ENCODE measurements around the gene POFUT1. TPM values are rescaled to one million over a fixed set of nuclear protein-coding genes. Genes with fewer than 3 reads are reported as not detected.
A peak's percentile ranks its signal among the peaks of the same experiment; 100 is the strongest.

The POFUT1 gene
- polyA plus RNA-seq, 1 donor (not counting 4 experiments of a cell fraction or from before 2014, with no cell fraction given) = 25.1 TPM

DNA sequence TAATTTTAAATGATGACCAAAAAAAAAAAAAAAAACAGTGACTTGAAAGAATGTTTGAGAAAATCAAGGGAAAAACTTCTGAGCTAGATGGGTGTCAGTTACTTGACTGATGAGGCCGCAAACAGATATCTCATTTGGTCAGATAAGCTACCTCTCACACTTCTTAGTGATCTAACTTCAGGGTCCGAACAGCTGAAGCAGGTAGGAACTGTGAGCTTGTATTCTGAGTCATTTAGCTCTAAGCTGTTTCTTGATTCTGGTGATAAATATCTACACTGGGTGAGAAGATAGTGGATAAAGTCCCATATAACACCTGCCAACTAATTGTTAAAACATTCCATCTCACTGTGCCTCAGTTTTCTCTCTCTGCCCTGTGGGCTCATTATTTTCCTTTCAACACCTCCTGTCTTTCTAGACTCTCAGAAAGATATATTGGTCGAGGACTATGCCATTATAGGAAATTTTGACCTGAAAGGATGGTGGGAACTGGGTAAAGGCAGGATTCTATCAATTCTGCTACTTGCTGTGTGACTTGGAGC, 77.5 kb downstream of the POFUT1 start:
- H3K27ac ChIP-seq (ENCODE audit: control insufficient read depth, insufficient read depth, low read length) = no peak overlapping the region
- FAIRE-seq = no peak

DNA sequence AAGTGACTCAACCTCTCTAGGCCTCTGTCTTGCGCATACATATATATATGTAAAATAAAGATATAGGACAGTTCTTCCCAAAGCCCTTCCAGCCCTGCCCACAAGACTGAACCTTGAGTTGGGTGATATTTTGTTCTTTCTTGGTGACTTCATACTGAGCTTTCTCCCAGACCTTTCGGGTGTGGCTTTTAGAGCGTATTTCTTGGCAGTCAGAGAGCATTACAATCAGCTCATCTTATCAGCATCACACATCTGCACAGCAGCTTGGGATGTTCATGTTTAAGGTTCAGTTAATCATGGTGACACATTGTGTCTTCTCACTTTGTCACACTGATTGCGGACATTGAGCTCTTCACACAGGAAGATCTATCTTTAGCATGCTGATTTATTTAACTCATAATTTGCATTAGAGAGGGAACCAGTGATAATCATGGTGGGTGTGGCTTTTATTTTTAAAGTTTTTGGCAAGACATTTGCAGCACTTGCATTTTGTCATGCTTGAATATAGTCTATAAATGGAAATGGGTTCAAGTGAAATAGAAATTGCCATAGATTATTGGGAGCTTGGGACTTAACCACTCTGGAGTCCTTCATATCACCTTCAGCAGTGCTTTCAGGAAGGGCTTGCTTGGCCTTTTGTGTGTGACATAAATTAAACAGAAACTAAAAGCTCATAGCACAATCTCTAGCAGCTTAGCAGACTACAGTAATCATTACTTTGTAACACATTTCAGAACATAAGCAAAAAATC, 78.1 kb downstream of the POFUT1 start:
- peaks cover 11% of the 10 kb centered on the region for H3K4me1 ChIP-seq (ENCODE audit: control insufficient read depth, extremely low read depth, insufficient read depth, low read length)
- no peak for TF ChIP-seq EZH2 (IDR thresholded peaks at IDR 0.05; ENCODE audit: low read length)
- TF ChIP-seq, protein P1, sequence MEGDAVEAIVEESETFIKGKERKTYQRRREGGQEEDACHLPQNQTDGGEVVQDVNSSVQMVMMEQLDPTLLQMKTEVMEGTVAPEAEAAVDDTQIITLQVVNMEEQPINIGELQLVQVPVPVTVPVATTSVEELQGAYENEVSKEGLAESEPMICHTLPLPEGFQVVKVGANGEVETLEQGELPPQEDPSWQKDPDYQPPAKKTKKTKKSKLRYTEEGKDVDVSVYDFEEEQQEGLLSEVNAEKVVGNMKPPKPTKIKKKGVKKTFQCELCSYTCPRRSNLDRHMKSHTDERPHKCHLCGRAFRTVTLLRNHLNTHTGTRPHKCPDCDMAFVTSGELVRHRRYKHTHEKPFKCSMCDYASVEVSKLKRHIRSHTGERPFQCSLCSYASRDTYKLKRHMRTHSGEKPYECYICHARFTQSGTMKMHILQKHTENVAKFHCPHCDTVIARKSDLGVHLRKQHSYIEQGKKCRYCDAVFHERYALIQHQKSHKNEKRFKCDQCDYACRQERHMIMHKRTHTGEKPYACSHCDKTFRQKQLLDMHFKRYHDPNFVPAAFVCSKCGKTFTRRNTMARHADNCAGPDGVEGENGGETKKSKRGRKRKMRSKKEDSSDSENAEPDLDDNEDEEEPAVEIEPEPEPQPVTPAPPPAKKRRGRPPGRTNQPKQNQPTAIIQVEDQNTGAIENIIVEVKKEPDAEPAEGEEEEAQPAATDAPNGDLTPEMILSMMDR (optimal IDR thresholded peaks at IDR 0.05 in 1 of 3, IDR thresholded peaks at IDR 0.05 in 1 of 3, conservative IDR thresholded peaks at IDR 0.05 in 1 of 3; ENCODE audit: extremely low read depth in 1 of 3, insufficient read depth in 2 of 3, low read length in 3 of 3) = no peak
- H3K27me3 ChIP-seq (ENCODE audit: control insufficient read depth, extremely low read depth, insufficient read depth, low read length) = no peaks in the 10 kb centered on the region
- H3K79me2 ChIP-seq (ENCODE audit: control insufficient read depth, insufficient read depth, low read length) = peaks cover 5% of the 10 kb centered on the region
- H3K9ac ChIP-seq (ENCODE audit: control insufficient read depth, extremely low read depth, insufficient read depth, low read length) = no peak overlapping the region
- H3K9me1 ChIP-seq (ENCODE audit: control insufficient read depth, extremely low read depth, insufficient read depth, low read length) = no peaks in the 10 kb centered on the region
- H3K4me3 ChIP-seq (ENCODE audit: control insufficient read depth in 2 of 3, extremely low read depth in 1 of 3, insufficient read depth in 2 of 3, low read depth in 1 of 3, low read length in 3 of 3) = no peak overlapping the region
- no peak overlapping the region for H3K27ac ChIP-seq (ENCODE audit: control insufficient read depth, insufficient read depth, low read length)
- peak overlapping the region; percentile 18 for H3K4me2 ChIP-seq (ENCODE audit: control insufficient read depth, extremely low read depth, insufficient read depth, low read depth, low read length)
- H3K36me3 ChIP-seq (ENCODE audit: control insufficient read depth in 2 of 2, extremely low read depth in 1 of 2, insufficient read depth in 2 of 2, low read length in 2 of 2) = peaks cover 3 to 5% of the 10 kb centered on the region in 2 experiments
- DNase-seq (ENCODE audit: low read depth, low spot score) (no peak), FAIRE-seq (no peak)
- no peaks in the 10 kb centered on the region for H3K9me3 ChIP-seq (ENCODE audit: control insufficient read depth, low read depth, low read length)
- no peak overlapping the region for H2AFZ ChIP-seq (ENCODE audit: control insufficient read depth, low read length)
- H4K20me1 ChIP-seq (ENCODE audit: control insufficient read depth, extremely low read depth, insufficient read depth, low read length) = no peaks in the 10 kb centered on the region
- dilution Hi-C loops (cut with MboI; ENCODE audit: extremely low pct_ligation_motif_present, low sequenced_read_pairs) = no loop called here

More for the DNA sequence above, 77.5 kb downstream of the POFUT1 start:
- Histone ChIP-seq H4K20me1 (ENCODE audit: control insufficient read depth, extremely low read depth, insufficient read depth, low read length) (no peaks in the 10 kb centered on the region), H3K4me1 (ENCODE audit: control insufficient read depth, extremely low read depth, insufficient read depth, low read length) (peaks cover 11% of the 10 kb centered on the region), H3K27me3 (ENCODE audit: control insufficient read depth, extremely low read depth, insufficient read depth, low read length) (no peaks in the 10 kb centered on the region), H3K36me3 (ENCODE audit: control insufficient read depth in 2 of 2, extremely low read depth in 1 of 2, insufficient read depth in 2 of 2, low read length in 2 of 2) (peaks cover 3 to 5% of the 10 kb centered on the region in 2 experiments), H3K9me3 (ENCODE audit: control insufficient read depth, low read depth, low read length) (no peaks in the 10 kb centered on the region), H2AFZ (ENCODE audit: control insufficient read depth, low read length) (no peak overlapping the region), H3K9ac (ENCODE audit: control insufficient read depth, extremely low read depth, insufficient read depth, low read length) (no peak overlapping the region), H3K9me1 (ENCODE audit: control insufficient read depth, extremely low read depth, insufficient read depth, low read length) (no peaks in the 10 kb centered on the region), H3K79me2 (ENCODE audit: control insufficient read depth, insufficient read depth, low read length) (peaks cover 5% of the 10 kb centered on the region), H3K4me3 (ENCODE audit: control insufficient read depth in 2 of 3, extremely low read depth in 1 of 3, insufficient read depth in 2 of 3, low read depth in 1 of 3, low read length in 3 of 3) (no peak overlapping the region), H3K4me2 (ENCODE audit: control insufficient read depth, extremely low read depth, insufficient read depth, low read depth, low read length) (peak overlapping the region; percentile 18)
- no peak for DNase-seq (ENCODE audit: low read depth, low spot score)
- no peak for TF ChIP-seq EZH2 (IDR thresholded peaks at IDR 0.05; ENCODE audit: low read length)
- TF ChIP-seq, protein P1 (optimal IDR thresholded peaks at IDR 0.05 in 1 of 3, IDR thresholded peaks at IDR 0.05 in 1 of 3, conservative IDR thresholded peaks at IDR 0.05 in 1 of 3; ENCODE audit: extremely low read depth in 1 of 3, insufficient read depth in 2 of 3, low read length in 3 of 3) = no peak
- dilution Hi-C loops (cut with MboI; ENCODE audit: extremely low pct_ligation_motif_present, low sequenced_read_pairs) = no loop called here
